ENCODE measurements around the gene PCID2. TPM values are rescaled to one million over a fixed set of nuclear protein-coding genes. Genes with fewer than 3 reads are reported as not detected.

PCID2 gene
- total RNA-seq, 1 experiment from 2014 or later, result 39.7 TPM

- no peak for ATAC-seq
- ChIA-PET CTCF (no interaction called here), POLR2A (interaction anchor here (0.6 kb wide), 1 partner anchor 45 kb away, joined by 3 read pairs; no protein-coding TSS in a partner anchor)
- no peaks in the 10 kb centered on the region for H3K27me3 ChIP-seq (ENCODE audit: control insufficient read depth, insufficient read depth, low read length)
- BruUV-seq (replicated peaks), result no TSS peak
- intact Hi-C loops (cut with micrococcal nuclease; ENCODE audit: unreplicated experiment), result no loop called here
- no peaks in the 10 kb centered on the region for H3K36me3 ChIP-seq (ENCODE audit: control insufficient read depth, insufficient read depth, low read length)
- H3K9me3 ChIP-seq (ENCODE audit: control insufficient read depth, insufficient read depth, low read depth, low read length), result no peaks in the 10 kb centered on the region
- no peak overlapping the region for H3K4me3 ChIP-seq (ENCODE audit: low read depth in 2 of 2, low read length in 2 of 2)
- TF ChIP-seq SIN3A (IDR thresholded peaks at IDR 0.05; ENCODE audit: borderline replicate concordance, insufficient read depth, low read depth, low read length) (no peak), POLR2AphosphoS5 (IDR thresholded peaks at IDR 0.05; ENCODE audit: low read depth, low read length) (no peak), REST (IDR thresholded peaks at IDR 0.05; ENCODE audit: insufficient read depth in 1 of 2, low read depth in 2 of 2, low read length in 1 of 2) (no peak), CTCF (IDR thresholded peaks at IDR 0.05) (no peak), TCF7L2 (IDR thresholded peaks at IDR 0.05; ENCODE audit: low read depth, low read length) (no peak)
- no peaks in the 10 kb centered on the region for H3K4me1 ChIP-seq (ENCODE audit: control insufficient read depth, insufficient read depth, low read length)
- in situ Hi-C loops (cut with HindIII; ENCODE audit: low pct_unique_long_range_greater_than_20kb, low sequenced_read_pairs), result no loop called here
- no peak for DNase-seq (ENCODE audit: low read depth, low spot score)
- H3K27ac ChIP-seq (ENCODE audit: low read length), result no peak overlapping the region
These were observed 59.4 kb downstream of the PCID2 start for GRCh38 chr13:113148940-113149503.

- in situ Hi-C loops (cut with HindIII; ENCODE audit: low pct_unique_long_range_greater_than_20kb, low sequenced_read_pairs) (no loop called here), intact Hi-C loops (cut with micrococcal nuclease; ENCODE audit: unreplicated experiment) (no loop called here)
- no peaks in the 10 kb centered on the region for H3K4me1 ChIP-seq (ENCODE audit: control insufficient read depth, insufficient read depth, low read length)
- H3K4me3 ChIP-seq (ENCODE audit: low read depth in 2 of 2, low read length in 2 of 2), result no peak overlapping the region
- ATAC-seq (no peak), DNase-seq (ENCODE audit: low read depth, low spot score) (no peak)
- H3K9me3 ChIP-seq (ENCODE audit: control insufficient read depth, insufficient read depth, low read depth, low read length), result no peaks in the 10 kb centered on the region
- POLR2A ChIA-PET, result no interaction called here
- H3K27ac ChIP-seq (ENCODE audit: low read length), result no peak overlapping the region
- H3K27me3 ChIP-seq (ENCODE audit: control insufficient read depth, insufficient read depth, low read length), result no peaks in the 10 kb centered on the region
- CTCF ChIA-PET, result no interaction called here
- BruUV-seq (replicated peaks), result no TSS peak
- H3K36me3 ChIP-seq (ENCODE audit: control insufficient read depth, insufficient read depth, low read length), result no peaks in the 10 kb centered on the region
- TF ChIP-seq REST (IDR thresholded peaks at IDR 0.05; ENCODE audit: insufficient read depth in 1 of 2, low read depth in 2 of 2, low read length in 1 of 2) (no peak), POLR2AphosphoS5 (IDR thresholded peaks at IDR 0.05; ENCODE audit: low read depth, low read length) (no peak), SIN3A (IDR thresholded peaks at IDR 0.05; ENCODE audit: borderline replicate concordance, insufficient read depth, low read depth, low read length) (no peak), TCF7L2 (IDR thresholded peaks at IDR 0.05; ENCODE audit: low read depth, low read length) (no peak), CTCF (IDR thresholded peaks at IDR 0.05) (no peak)
These were observed 60.1 kb downstream of the PCID2 start for GRCh38 chr13:113148407-113148806.
